Left renal pelvis (tissue), 4 donors: ENCODE measurements around the gene OBSL1. TPM values are rescaled to one million over a fixed set of nuclear protein-coding genes. Genes with fewer than 3 reads are reported as not detected.
A peak's percentile ranks its signal among the peaks of the same experiment; 100 is the strongest.

Source experiments
- DNase-seq, 4 donors: peaks; one replicate each; pipeline ENCODE4 v3.0.0-alpha.2; 2013; ENCODE audit warnings: low read depth in 4 of 4, low spot score in 3 of 4
- polyA plus RNA-seq, 4 donors: library from polyadenylated mRNA; unstranded; fragments of 120-200 nt; gene quantifications; one replicate each; pipeline ENCODE4 v1.2.1, GENCODE V29; 2013; ENCODE audit not compliant: insufficient read length in 4 of 4

OBSL1 gene
- polyA plus RNA-seq, 4 donors, result 104 to 200 (median 132) TPM

DNA sequence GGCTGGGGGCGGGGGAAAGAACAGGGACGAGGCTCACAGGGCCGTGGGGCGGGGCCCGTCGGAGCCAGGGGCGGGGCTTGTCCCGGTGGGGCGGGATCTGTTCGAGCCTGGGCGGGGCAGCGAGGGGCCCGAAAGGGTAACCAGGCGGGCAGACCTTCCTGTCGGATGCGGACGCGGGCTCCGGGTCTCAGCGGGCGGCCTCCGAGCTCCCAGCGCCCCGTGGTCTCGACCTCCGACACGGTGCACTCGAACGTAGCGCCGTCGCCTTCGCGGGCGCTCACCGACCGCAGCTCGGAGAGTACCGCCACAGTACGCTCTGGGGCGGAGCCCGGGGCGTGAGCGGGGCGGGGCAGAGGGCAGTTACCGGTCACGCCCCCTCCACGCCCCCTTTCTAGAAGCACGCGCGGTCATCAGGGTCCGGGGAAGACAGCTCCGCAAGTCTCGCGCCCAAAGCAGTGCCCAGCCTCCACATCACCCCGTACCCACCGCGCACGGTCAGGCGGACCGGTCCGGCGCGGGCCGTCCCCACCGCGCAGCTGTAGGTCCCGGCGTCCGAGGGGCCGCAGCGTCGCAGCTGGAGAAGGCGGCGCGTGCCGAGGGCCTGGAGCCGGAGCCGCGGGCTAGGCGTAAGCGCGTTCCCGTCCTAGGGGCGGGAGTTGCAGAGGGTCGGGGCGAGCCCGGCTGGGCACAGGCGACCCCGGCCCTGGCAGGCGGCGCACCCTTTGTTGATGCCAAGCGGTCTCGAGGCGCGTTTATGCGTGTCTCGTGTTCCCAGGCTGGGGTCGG is 18.8 kb downstream of the OBSL1 start:
- peak in 1 of 4 donors; percentile 75 for DNase-seq

DNA sequence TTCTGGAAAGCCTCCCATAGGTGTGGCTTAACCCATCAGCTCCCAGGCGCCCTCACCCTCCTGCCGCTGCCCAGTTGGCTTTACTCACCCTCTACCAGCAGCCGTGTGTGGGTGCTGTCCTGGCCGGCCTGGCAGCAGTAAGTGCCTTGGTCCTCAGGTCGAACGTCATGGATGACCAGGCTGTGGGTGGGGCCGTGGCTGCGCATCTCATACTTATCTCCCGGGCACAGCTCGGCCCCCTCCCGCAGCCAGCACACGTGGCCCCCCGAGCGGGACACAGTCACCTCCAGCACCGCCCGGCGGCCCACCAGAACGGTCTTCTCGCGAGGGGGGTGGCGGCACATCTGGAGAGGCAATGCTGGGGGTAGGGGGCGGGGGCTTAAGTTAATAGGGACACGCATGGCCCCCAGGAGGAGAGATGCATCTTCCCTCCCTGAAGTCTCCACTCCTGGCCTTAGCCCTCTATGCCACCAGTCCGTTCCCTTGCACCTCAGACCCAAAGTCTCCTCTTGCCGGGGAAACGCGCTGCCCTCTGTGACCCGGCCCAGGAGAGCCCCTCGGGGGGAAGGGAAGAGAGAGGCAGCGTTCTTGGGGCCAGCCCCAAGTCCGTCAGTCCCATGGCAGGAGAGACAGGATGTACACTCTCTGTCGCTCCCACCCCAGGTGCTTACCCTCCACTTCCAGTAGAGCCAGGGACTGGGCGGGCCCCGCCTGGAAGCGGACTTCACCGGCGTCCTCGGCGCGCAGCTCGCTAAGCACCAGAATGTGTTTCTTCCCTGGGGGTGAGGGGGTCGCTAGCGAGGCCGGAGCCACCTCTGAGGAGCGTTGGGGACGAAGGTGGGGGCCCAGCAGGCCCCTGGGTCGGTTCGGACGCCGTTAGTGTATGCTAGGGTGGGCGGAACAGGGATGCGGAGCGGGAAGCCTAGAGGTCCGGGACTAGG is 19.6 kb downstream of the OBSL1 start:
- DNase-seq, result no peak

DNA sequence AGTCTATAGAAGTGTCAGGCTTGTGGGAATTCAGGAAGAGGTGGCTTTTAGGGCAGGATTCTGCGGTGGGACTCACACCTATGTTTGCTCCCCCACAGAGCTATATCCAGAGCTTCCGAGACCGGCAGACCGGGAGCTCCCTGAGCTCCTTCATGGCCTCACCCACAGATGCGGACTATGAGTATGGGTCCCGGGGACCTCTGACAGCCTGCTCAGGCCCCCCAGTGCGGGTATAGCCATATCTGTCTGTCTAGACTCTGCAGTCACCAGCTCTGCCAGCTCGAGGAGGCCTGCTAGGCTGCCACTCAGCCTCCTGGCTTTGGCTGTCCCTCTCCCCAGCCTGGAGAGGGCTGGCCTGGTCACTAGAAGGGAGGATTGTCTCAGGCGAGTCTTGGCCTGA is 21.7 kb downstream of the OBSL1 start:
- no peak for DNase-seq

DNA sequence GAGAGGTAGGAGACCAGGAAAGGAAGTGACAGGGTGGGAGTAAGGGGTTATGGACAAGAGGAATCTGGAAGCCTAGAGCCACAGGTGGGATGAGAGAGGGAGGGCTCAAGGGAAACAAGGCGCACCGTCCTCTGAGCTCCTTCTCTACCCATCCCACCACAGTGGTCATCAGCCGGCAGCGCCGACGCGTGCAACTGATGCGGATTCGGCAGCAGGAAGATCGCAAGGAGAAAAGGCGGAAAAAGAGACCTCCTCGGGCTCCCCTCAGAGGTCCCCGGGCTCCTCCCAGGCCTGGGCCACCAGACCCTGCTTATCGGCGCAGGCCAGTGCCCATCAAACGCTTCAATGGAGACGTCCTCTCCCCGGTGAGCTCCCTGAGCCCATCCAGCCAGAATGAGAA is 22.3 kb downstream of the OBSL1 start:
- DNase-seq, result no peak

DNA sequence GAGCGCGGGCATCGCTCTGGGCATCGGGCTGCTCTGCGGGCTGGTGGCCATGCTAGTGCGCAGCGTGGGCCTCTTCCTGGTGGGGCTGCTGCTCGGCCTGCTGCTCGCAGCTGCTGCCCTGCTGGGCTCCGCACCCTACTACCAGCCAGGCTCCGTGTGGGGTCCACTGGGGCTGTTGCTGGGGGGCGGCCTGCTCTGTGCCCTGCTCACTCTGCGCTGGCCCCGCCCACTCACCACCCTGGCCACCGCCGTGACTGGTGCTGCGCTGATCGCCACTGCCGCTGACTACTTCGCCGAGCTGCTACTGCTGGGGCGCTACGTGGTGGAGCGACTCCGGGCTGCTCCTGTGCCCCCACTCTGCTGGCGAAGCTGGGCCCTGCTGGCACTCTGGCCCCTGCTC is 23.7 kb downstream of the OBSL1 start:
- no peak for DNase-seq

DNA sequence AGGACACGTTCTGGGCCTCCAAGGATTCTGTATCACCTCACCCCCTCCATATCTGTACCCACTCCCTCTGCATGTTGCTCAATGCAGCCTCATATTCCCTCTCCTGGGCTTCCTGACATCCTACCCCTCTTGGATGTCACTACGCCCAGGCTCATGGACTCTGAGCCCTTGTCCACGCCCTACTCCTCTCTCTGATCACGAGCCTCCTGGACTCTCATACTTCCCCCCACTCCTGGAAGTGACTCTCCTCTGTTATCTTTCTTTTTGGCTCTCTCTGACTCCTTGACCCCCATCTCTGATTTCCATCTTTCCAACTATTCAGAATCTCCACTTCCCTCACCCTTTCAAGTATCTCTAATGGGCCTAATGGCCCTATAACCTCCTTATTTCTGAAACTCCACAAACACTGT is 25.4 kb downstream of the OBSL1 start:
- no peak for DNase-seq

DNA sequence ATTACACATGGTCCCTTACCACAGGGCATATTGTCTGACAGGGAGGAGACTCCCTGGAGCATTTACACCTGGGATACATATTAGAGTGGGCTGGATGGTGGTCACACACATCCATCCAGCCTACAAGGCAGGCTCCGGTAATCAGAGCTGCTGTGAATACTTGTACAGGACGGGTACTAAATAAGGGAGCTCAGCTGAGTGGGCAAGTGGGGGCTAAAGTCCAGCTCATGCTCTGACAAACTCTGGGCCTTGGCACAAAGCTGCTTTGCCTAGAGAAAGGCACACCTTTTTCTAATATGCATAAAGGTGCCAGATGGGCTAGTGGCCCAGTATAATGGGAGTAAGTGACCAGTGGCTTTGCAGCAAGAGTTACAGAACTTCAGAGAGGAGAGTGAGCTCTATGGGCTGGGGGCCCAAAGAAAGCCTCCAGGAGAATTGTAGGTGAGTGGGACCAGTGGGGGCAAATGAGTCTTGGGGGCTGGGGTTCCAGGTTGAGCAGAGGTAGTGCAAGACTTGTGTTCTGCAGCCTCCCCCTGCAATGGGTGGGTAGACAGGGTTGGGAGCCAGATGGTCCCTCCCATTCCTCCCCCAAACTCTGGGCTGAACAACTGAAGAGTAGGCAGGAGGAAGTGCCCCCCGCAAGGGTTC is 25.9 kb downstream of the OBSL1 start:
- no peak for DNase-seq

DNA sequence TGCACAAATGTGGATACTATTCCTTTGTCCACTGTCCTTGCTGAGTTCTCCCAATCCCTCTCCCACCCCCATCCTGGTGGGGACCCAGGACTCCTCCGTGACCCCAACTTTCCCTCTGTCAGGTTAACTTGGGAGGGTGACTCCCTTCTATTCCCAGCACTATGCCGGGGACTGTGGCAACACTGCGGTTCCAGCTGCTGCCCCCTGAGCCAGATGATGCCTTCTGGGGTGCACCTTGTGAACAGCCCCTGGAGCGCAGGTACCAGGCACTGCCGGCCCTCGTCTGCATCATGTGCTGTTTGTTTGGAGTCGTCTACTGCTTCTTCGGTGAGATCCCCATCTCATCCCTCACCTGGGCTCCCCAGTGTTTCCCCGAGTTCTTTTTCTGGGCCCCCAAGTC is 26.8 kb downstream of the OBSL1 start:
- no peak for DNase-seq

DNA sequence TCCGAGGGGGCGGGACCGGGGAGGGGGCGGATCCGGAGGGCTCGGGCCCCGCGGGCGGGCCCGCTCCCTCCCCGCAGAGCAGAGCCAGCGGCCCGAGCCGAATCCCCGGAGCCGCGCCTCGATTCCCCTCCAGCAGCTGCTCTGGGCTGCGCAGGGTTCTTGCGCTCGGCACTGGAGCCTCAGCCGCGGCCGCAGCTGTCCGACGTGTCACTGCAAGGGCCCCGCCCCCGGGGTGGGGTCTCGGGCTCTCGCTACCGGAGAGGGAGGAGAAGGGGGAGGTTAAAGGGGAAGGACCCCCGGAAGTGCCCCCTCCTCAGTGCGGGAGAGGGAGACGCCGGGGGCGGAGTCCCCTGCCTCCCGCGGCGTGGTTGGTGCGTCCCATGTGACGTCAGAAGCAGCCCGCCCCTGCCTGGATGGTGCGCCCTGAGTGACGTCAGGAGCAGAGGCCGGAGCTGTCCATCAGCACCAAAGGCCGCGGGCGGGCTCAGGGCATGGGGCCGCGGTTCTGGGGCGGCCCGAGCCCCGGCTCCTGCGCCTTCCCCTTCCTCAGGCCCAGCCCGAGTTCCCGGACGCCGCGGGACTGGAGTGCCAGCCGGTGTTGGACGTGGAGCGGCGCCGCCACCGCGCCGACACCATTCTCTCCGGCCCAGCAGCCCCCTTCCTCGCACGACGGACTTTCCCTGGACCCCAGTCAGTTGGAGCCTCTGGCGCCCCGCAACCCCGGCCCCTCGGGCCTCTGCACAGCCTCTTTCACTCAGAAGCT is 27.6 kb downstream of the OBSL1 start, which contains the start of the genes CHPF and TMEM198:
CHPF (minus strand) TSS at position 214 of the 763 bp plus-strand sequence. CDS start 271 bp downstream, outside the sequence.
TMEM198 (plus strand) TSS at position 433 of the 763 bp plus-strand sequence. CDS start 700 bp downstream, outside the sequence.
- DNase-seq, result peak; percentile 94 to 98 (median 98)

DNA sequence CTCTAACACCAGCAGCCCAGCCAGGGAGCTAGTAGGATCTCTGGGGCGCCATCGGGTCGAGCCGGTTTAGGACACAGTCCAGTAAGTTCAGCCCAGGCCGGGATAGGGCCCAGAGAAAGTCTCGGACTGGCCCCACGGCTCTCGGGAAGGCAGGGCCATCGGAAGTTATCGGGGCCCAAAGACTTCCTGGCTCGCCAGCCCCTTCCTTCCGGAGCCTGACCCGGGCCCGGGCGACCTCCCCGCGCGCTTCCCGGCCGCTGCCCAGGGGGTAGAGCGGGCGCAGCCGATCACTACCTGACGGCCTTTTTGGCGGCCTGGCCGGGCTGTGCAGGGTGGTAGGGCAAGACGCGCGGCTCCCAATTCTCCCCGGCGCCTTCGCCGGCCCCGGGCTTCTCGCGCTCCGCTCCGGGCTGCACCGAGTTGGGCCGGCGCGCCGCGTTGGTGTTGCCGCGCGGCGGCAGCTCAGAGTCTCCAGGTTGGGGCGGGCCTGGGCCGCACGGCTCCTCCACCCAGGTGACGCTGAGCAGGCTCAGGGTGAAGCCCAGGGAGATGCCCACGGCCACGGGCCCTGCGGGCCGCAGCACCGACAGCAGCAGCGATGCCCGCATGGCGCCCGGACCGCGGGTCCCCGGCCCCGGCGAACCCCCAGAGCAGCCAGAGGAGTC is 28.3 kb downstream of the OBSL1 start:
- no peak for DNase-seq

DNA sequence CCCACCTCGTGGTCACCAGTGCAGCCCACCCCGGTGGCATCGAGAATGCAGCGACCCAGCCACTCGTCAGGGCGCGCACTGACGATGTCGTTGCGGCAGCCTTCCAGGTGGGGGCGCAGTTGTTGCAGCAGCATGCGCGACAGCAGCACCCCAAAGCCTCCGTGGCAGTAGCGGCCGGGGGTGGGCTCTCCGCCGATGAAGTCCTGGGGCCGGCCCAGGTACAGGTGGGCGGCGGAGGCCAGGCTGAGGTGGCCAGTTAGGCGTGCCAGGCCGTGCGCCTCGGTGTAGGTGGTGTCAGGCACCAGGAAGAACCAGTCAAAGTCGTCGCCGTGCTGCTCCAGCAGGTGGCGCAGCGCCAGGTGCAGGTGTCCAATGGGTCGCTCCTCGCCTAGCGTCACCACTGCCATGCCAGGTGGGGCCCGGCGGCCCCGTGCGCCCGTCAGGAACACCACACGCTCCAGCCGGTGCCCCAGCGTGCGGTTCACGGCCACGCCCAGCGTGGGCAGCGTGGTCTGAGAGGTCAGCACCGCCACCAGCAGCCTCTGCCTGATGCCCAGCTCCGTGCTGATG is 29.6 kb downstream of the OBSL1 start:
- DNase-seq, result peak in 3 of 4 donors; percentile 67 to 75 (median 68)

DNA sequence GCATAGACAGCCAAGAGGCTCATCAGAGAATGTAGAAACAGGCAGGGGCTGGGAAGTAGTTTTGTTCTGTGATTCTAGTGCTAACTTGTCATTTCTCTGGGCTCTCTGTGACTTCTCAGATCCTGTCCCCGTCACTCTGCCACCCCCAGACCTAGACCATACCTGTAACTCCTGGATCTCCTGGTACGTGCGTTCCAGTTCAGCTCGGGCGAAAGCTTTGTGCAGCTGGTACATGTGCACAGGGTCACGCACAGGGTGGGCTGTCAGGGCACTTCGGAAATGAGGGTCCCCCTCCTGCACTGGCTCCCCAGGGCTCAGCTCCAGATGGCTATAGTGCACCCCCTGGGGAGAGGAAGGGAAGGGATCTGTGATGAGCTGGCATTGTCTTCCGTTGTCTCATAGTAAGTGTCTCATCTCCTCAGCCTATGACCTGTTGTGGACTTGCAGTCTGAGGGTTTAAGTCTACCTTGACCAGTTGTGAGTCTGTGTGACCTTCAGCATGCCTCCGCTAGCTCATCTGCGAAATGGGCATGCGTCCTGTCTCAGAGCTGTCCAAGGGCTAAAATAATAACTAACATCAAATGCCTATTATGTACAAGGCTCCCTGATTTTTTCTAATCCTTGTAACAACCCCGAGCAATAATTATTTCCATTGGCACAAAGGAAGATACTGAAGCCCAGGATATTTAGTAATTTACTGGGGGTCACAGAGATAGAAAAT is 30.4 kb downstream of the OBSL1 start:
- DNase-seq, result no peak

DNA sequence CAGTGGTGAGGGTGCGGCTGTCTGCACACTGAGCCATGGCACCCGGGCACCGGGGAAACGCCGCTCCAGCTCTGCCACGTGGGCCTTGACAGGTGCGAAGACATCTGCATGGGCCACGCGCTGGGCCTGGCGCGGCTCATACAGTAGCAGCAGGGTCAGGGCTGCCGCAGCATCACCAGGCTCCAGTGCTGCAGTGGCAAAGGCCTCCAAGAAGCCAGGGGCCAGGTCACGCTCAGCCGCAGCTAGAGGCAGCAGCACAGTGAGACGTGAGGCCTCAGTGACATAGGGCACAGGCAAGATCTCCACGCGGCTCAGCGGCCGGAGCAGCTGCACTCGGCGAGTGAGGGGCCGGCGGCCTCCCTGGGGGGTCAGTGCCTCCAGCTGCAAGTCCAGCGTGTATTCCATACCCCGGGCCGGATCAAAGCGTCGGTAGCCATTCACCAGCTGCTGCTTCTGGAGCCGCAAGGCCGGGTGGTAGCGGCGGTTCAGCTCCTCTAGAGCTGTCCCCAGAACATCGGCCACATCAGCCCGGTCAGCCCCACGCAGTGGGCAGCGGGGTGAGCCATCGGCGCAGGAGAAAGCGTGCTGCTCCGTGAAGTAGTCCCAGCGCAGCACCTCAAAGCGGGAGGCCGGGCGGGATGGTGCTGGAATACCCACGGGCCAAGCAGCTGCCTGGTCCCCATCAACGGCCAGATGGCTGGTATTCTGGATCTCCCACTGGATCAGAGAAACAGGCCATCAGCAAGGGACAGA is 31.2 kb downstream of the OBSL1 start:
- no peak for DNase-seq

DNA sequence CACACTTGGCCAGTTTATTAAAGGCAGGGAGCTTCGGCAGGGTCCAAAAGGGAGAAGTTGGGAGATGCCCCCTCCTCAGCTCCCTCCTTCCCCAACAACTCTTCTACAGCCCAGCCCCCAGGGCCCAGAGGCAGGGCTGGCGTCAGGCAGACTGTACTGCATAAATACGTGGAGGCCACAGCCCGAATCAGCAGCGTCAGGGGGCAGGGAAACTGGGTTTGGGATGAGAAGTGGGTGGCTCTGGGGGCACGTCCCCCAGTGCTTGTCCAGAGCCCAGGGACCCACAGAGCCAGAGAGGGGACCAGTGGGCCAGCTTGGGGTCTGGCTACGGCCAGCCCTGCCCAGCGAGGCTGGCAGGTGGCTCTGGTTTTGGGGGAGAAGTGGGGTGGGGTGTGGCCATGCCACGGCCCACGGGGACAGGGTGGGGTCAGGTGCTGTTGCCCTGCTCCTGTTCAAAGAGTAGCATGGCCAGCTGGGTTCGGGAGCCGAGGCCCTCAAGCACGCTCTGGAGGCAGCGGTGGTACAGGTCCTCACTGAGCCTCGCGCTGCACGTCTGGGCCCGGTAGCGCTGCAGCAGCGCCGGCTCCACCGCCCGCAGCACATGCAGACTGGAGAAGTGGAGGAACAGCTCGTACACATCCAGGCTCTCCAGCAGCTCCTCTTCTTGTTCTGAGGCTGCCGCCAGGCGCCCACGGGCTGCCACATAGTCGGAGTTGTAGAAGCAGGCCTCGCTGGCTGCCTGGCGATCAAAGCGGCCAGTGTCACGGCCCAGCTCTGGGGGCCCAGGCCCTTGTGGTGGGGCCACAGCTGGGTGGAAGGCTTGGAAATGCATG is 32.2 kb downstream of the OBSL1 start:
- DNase-seq, result no peak

DNA sequence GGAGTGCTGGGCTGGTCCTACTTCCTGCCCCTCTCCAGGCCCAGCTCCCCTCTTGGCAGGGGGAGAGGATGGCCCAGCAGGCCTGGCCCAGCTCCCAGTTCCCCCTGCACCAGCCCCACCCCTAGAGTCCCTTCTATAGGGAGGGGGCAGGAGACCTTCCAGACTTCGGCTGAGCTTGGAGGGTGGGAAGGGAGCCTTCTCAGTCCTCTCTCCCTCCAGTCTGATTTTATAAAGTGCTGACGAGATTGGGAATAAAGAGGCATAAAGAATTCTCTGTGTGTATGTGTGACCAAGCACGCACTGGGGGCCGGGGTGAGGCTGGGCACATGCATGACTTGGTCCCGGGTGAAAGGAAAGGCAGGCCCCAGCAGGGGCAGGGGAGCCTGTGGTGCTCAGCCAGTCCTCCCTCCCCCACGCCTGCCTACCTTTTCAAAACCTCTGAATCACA is 32.8 kb downstream of the OBSL1 start:
- DNase-seq, result no peak

DNA sequence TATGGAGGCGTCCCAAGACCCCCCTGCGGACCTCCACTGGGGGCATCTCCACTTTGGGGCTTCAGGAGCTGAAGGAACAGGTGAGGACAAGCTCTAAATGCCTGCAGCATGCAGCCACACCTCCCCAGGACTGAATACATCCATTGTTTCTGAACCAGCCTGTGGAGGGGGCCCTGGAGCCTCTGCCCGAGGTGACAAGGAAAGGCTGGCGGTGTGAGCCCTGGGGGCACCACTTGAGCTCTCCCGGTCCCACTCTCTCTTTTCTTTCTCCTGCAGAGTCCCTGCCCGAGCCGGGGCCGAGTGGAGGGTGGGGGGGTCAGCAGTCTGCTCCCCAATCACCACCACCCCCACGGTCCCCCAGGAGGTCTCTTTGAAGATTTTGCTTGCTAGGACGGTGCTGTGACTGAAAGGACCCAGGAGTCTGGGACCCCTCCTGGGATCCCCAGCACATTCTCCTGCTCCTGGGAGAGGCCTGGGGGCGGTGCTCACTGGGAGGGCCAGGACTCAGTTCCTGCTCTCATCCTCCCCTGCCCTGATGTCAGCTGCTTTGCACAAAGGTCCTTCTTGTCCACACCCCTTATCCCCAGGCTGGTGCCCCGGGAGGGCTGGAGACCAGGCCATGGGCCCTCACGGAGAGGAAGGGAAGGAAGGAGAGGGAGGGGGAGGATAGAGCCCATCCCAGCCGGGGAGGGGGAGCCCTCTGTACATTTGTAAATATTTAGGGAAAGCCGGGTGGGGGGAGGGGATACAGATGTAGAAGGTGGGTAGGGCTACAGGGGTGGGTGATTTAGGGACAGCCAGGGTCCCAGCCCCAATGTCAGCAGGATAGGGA is 33.5 kb downstream of the OBSL1 start:
- no peak for DNase-seq
